ENCODE measurements around the gene MPV17L. TPM values are rescaled to one million over a fixed set of nuclear protein-coding genes. Genes with fewer than 3 reads are reported as not detected.
"Not testable (repeated sequence)": the region's sequence is repeated elsewhere in the genome, so short reads cannot be mapped to it uniquely, and the experiment has no call there.

MPV17L gene
- total RNA-seq, 1 experiment from 2014 or later: 4.6 TPM

GRCh38 chr16:15409476-15409875 lies 13.9 kb downstream of the MPV17L start:
- POLR2A ChIA-PET; CTCF ChIA-PET; H3K27ac Mint-ChIP-seq (ENCODE audit: unreplicated experiment): not testable (repeated sequence)

GRCh38 chr16:15415511-15415985 lies 20.0 kb downstream of the MPV17L start:
- no peak overlapping the region for H3K4me3 ChIP-seq (ENCODE audit: low read depth, low read length)
- no peaks in the 10 kb centered on the region for H3K27me3 Mint-ChIP-seq (ENCODE audit: insufficient read depth, unreplicated experiment)

More at GRCh38 chr16:15409476-15409875, 13.9 kb downstream of the MPV17L start:
- H3K36me3 Mint-ChIP-seq (ENCODE audit: insufficient read depth, unreplicated experiment); H3K9me3 ChIP-seq; H3K36me3 ChIP-seq (ENCODE audit: control insufficient read depth, insufficient read depth, low read length); H3K4me1 ChIP-seq; H3K27me3 Mint-ChIP-seq (ENCODE audit: insufficient read depth, unreplicated experiment); H3K9me3 Mint-ChIP-seq (ENCODE audit: unreplicated experiment); H3K27me3 ChIP-seq (replicated peaks; ENCODE audit: control insufficient read depth, insufficient read depth, low read length); BruUV-seq (replicated peaks); H3K4me3 Mint-ChIP-seq (ENCODE audit: unreplicated experiment); DNase-seq; H3K4me3 ChIP-seq (ENCODE audit: low read depth, low read length); H3K4me1 Mint-ChIP-seq (ENCODE audit: low read depth, unreplicated experiment); intact Hi-C loops (cut with micrococcal nuclease; ENCODE audit: unreplicated experiment): not testable (repeated sequence)

GRCh38 chr16:15417197-15417596 lies 21.6 kb downstream of the MPV17L start:
- no peaks in the 10 kb centered on the region for H3K27me3 Mint-ChIP-seq (ENCODE audit: insufficient read depth, unreplicated experiment)
- ChIA-PET POLR2A (no interaction called here), CTCF (interaction anchor here (1.5 kb wide), 1 partner anchor 133 kb away, joined by 3 read pairs; no protein-coding TSS in a partner anchor)
- no peak overlapping the region for H3K4me3 Mint-ChIP-seq (ENCODE audit: unreplicated experiment)
- intact Hi-C loops (cut with micrococcal nuclease; ENCODE audit: unreplicated experiment): no loop called here
- Histone ChIP-seq H3K4me3 (ENCODE audit: low read depth, low read length) (no peak overlapping the region), H3K36me3 (ENCODE audit: control insufficient read depth, insufficient read depth, low read length) (no peaks in the 10 kb centered on the region), H3K9me3 (no peaks in the 10 kb centered on the region), H3K27me3 (replicated peaks; ENCODE audit: control insufficient read depth, insufficient read depth, low read length) (no peaks in the 10 kb centered on the region), H3K4me1 (no peaks in the 10 kb centered on the region)
- peaks cover 5% of the 10 kb centered on the region for H3K36me3 Mint-ChIP-seq (ENCODE audit: insufficient read depth, unreplicated experiment)
- no peak overlapping the region for H3K27ac Mint-ChIP-seq (ENCODE audit: unreplicated experiment)
- no peaks in the 10 kb centered on the region for H3K4me1 Mint-ChIP-seq (ENCODE audit: low read depth, unreplicated experiment)
- no peak for TF ChIP-seq CTCF (IDR thresholded peaks at IDR 0.05; ENCODE audit: insufficient read depth in 1 of 2, low read depth in 1 of 2, low read length in 1 of 2, severe bottlenecking in 1 of 2, unreplicated experiment in 1 of 2)
- no peaks in the 10 kb centered on the region for H3K9me3 Mint-ChIP-seq (ENCODE audit: unreplicated experiment)
- no TSS peak for BruUV-seq (replicated peaks)
- no peak for DNase-seq

More at GRCh38 chr16:15415511-15415985, 20.0 kb downstream of the MPV17L start:
- H3K4me1 ChIP-seq: no peaks in the 10 kb centered on the region
- no peak for TF ChIP-seq CTCF (IDR thresholded peaks at IDR 0.05; ENCODE audit: insufficient read depth in 1 of 2, low read depth in 1 of 2, low read length in 1 of 2, severe bottlenecking in 1 of 2, unreplicated experiment in 1 of 2)
- POLR2A ChIA-PET: no interaction called here
- no peaks in the 10 kb centered on the region for H3K9me3 Mint-ChIP-seq (ENCODE audit: unreplicated experiment)
- H3K4me1 Mint-ChIP-seq (ENCODE audit: low read depth, unreplicated experiment): no peaks in the 10 kb centered on the region
- CTCF ChIA-PET: no interaction called here
- no TSS peak for BruUV-seq (replicated peaks)
- H3K36me3 Mint-ChIP-seq (ENCODE audit: insufficient read depth, unreplicated experiment): no peaks in the 10 kb centered on the region
- H3K9me3 ChIP-seq: no peaks in the 10 kb centered on the region
- intact Hi-C loops (cut with micrococcal nuclease; ENCODE audit: unreplicated experiment): no loop called here
- no peak overlapping the region for H3K4me3 Mint-ChIP-seq (ENCODE audit: unreplicated experiment)
- no peak overlapping the region for H3K27ac Mint-ChIP-seq (ENCODE audit: unreplicated experiment)
- no peaks in the 10 kb centered on the region for H3K27me3 ChIP-seq (replicated peaks; ENCODE audit: control insufficient read depth, insufficient read depth, low read length)
- DNase-seq: no peak
- no peaks in the 10 kb centered on the region for H3K36me3 ChIP-seq (ENCODE audit: control insufficient read depth, insufficient read depth, low read length)

- ChIA-PET CTCF (interaction anchor here (1.5 kb wide), 1 partner anchor 132 kb away, joined by 3 read pairs; no protein-coding TSS in a partner anchor), POLR2A (no interaction called here)
- no peaks in the 10 kb centered on the region for H3K36me3 ChIP-seq (ENCODE audit: control insufficient read depth, insufficient read depth, low read length)
- no TSS peak for BruUV-seq (replicated peaks)
- intact Hi-C loops (cut with micrococcal nuclease; ENCODE audit: unreplicated experiment): no loop called here
- Mint-ChIP-seq H3K27ac (ENCODE audit: unreplicated experiment) (no peak overlapping the region), H3K4me3 (ENCODE audit: unreplicated experiment) (no peak overlapping the region), H3K36me3 (ENCODE audit: insufficient read depth, unreplicated experiment) (peaks cover 5% of the 10 kb centered on the region), H3K9me3 (ENCODE audit: unreplicated experiment) (no peaks in the 10 kb centered on the region), H3K4me1 (ENCODE audit: low read depth, unreplicated experiment) (no peaks in the 10 kb centered on the region), H3K27me3 (ENCODE audit: insufficient read depth, unreplicated experiment) (no peaks in the 10 kb centered on the region)
- no peak for TF ChIP-seq CTCF (IDR thresholded peaks at IDR 0.05; ENCODE audit: insufficient read depth in 1 of 2, low read depth in 1 of 2, low read length in 1 of 2, severe bottlenecking in 1 of 2, unreplicated experiment in 1 of 2)
- H3K27me3 ChIP-seq (replicated peaks; ENCODE audit: control insufficient read depth, insufficient read depth, low read length): no peaks in the 10 kb centered on the region
- no peaks in the 10 kb centered on the region for H3K4me1 ChIP-seq
- DNase-seq: no peak
- no peaks in the 10 kb centered on the region for H3K9me3 ChIP-seq
- H3K4me3 ChIP-seq (ENCODE audit: low read depth, low read length): no peak overlapping the region
Observed at GRCh38 chr16:15418206-15418605, 22.7 kb downstream of the MPV17L start.

- intact Hi-C loops (cut with micrococcal nuclease; ENCODE audit: unreplicated experiment); CTCF ChIA-PET; POLR2A ChIA-PET: not testable (repeated sequence)
Observed at GRCh38 chr16:15421696-15422095, 26.1 kb downstream of the MPV17L start.

More at GRCh38 chr16:15421696-15422095, 26.1 kb downstream of the MPV17L start:
- not testable (repeated sequence) for H3K36me3 Mint-ChIP-seq (ENCODE audit: insufficient read depth, unreplicated experiment); H3K27me3 Mint-ChIP-seq (ENCODE audit: insufficient read depth, unreplicated experiment); H3K36me3 ChIP-seq (ENCODE audit: control insufficient read depth, insufficient read depth, low read length); H3K27me3 ChIP-seq (replicated peaks; ENCODE audit: control insufficient read depth, insufficient read depth, low read length); DNase-seq; BruUV-seq (replicated peaks); H3K9me3 Mint-ChIP-seq (ENCODE audit: unreplicated experiment); H3K4me3 ChIP-seq (ENCODE audit: low read depth, low read length); H3K9me3 ChIP-seq; H3K4me1 Mint-ChIP-seq (ENCODE audit: low read depth, unreplicated experiment); H3K27ac Mint-ChIP-seq (ENCODE audit: unreplicated experiment); H3K4me3 Mint-ChIP-seq (ENCODE audit: unreplicated experiment); H3K4me1 ChIP-seq

All from Caco-2 (cell line).